KOPT-K1 (cell line): ENCODE data around the gene ITCH.
"Not testable (repeated sequence)": the region's sequence is repeated elsewhere in the genome, so short reads cannot be mapped to it uniquely, and the experiment has no call there.

Experiments used
- H3K27ac ChIP-seq: fragments of 200-600 bp; sonication (generic); 2 replicates; pipeline ENCODE4 v1.5.1; 2016; ENCODE audit warnings: antibody characterized with exemption, mild to moderate bottlenecking, low read depth, low read length; ENCODE audit not compliant: poor library complexity, severe bottlenecking
- H3K36me3 ChIP-seq: fragments of 200-600 bp; sonication (generic); 2 replicates; pipeline ENCODE4 v1.5.1; 2017; ENCODE audit warnings: antibody characterized with exemption, mild to moderate bottlenecking, low read length, moderate library complexity; ENCODE audit not compliant: insufficient read depth
- H3K9me3 ChIP-seq: fragments of 200-600 bp; sonication (generic); 2 replicates; pipeline ENCODE4 v1.5.1; 2017; ENCODE audit warnings: antibody characterized with exemption, low read length, mild to moderate bottlenecking; ENCODE audit not compliant: insufficient read depth, poor library complexity, severe bottlenecking

The ITCH gene

DNA sequence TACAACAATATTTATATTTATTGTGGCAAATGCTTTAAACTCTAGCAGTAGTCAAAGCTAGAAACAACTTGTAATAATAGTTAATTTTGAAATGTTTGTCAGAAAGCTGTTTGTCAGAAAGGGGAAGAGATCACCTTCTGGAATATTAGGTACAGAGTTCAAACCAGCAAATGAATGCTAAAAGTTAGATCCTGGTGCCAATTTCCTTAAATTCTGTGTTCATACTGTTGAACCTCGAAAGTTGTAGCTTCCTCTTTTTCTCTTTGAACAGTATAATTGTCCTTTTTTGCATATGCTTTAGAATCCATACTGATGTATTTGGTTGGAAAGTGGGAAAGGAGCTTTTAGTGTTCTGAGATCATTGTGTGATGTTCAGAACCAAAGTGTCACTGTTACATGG, 22.4 kb downstream of the ITCH start:
- no peaks in the 10 kb centered on the region for H3K9me3 ChIP-seq
- peaks cover 78% of the 10 kb centered on the region for H3K36me3 ChIP-seq
- H3K27ac ChIP-seq: no peak overlapping the region

DNA sequence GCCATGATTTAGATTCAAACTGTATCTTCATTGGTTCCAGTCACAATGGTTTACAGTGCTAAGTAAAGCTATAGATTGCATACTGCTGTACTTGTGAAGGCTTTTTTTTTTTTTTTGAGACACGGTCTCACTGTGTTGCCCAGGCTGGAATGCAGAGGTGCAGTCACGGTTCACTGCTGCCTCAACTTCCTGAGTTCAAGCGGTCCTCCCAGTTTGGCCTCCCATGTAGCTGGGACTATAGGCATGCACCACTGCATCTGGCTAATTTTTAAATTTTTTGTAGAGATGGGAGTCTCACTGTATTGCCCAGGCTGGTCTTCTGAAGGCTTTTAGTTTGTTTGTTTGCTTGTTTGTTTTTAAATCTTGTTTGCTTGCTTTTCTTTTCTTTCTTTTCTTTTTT, 24.9 kb downstream of the ITCH start:
- H3K9me3 ChIP-seq: no peaks in the 10 kb centered on the region
- no peak overlapping the region for H3K27ac ChIP-seq
- peaks cover 76% of the 10 kb centered on the region for H3K36me3 ChIP-seq

DNA sequence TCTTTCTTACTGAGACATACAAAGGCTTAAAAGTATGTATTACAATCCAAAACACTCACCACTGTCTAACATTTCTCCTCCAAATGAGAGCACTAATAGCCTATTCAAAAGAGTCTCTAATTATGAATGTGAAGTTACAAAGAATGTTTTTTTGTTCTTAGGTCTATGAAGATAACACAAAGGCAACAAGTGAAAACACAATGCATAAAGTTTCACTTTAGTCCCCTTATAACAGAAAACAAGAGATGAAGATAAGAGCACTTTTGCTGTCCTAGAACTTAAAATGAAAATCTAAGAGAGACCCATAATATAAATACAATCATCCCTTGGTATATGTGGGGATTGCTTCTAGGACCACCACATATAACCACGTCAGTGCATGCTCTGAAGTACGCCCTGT, 25.6 kb downstream of the ITCH start:
- Histone ChIP-seq H3K27ac (no peak overlapping the region), H3K9me3 (no peaks in the 10 kb centered on the region), H3K36me3 (peaks cover 78% of the 10 kb centered on the region)

GRCh38 chr20:34389206-34389953, 26.3 kb downstream of the ITCH start:
- no peak overlapping the region for H3K27ac ChIP-seq
- peaks cover 78% of the 10 kb centered on the region for H3K36me3 ChIP-seq

GRCh38 chr20:34389954-34390555, 27.0 kb downstream of the ITCH start:
- Histone ChIP-seq H3K36me3 (peaks cover 80% of the 10 kb centered on the region), H3K27ac (no peak overlapping the region)

More at GRCh38 chr20:34389206-34389953, 26.3 kb downstream of the ITCH start:
- no peaks in the 10 kb centered on the region for H3K9me3 ChIP-seq

DNA sequence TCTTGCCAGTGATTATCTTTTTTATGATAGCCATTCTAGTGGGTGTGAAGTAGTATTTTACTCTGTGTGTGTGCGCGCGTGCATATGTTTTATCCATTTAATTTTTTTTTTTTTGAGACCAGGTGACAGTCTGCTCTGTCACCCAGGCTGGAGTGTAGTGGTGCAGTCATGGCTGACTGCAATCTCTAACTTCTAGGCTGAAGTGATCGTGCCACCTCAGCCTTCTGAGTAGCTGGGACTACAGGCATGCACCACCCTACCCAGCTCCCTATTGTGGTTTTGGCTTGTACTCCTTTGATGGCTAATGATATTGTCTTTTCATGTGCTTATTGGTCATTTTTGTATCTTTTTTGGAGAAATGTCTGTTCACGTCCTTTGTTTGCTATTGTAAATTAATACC, 33.3 kb downstream of the ITCH start:
- Histone ChIP-seq H3K27ac (no peak overlapping the region), H3K36me3 (peaks cover 85% of the 10 kb centered on the region)

More at GRCh38 chr20:34389954-34390555, 27.0 kb downstream of the ITCH start:
- H3K9me3 ChIP-seq: no peaks in the 10 kb centered on the region

GRCh38 chr20:34397096-34397495, 34.0 kb downstream of the ITCH start:
- Histone ChIP-seq H3K36me3 (peaks cover 90% of the 10 kb centered on the region), H3K27ac (no peak overlapping the region), H3K9me3 (no peaks in the 10 kb centered on the region)

More for the DNA sequence above, 33.3 kb downstream of the ITCH start:
- no peaks in the 10 kb centered on the region for H3K9me3 ChIP-seq

DNA sequence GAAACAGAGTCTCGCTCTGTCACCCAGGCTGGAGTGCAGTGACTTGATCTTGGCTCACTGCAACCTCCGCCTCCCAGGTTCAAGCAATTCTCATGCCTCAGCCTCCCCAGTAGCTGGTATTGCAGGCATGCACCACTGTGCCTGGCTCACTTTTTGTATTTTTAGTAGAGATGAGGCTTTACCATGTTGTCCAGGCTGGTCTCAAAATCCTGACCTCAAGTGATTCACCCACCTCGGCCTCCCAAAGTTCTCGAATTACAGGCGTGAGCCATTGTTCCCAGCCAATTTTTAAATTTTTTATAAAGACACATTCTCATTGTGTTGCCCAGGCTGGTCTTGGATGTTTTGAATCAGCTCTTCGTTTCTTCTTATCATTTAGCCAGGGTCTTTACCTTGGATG, 37.7 kb downstream of the ITCH start:
- H3K27ac ChIP-seq, H3K9me3 ChIP-seq: not testable (repeated sequence)
- H3K36me3 ChIP-seq: peaks cover 59% of the 10 kb centered on the region

GRCh38 chr20:34401741-34402455, 38.8 kb downstream of the ITCH start:
- no peak overlapping the region for H3K27ac ChIP-seq
- peaks cover 53% of the 10 kb centered on the region for H3K36me3 ChIP-seq
- H3K9me3 ChIP-seq: no peaks in the 10 kb centered on the region

- Histone ChIP-seq H3K27ac (no peak overlapping the region), H3K9me3 (no peaks in the 10 kb centered on the region), H3K36me3 (peaks cover 49% of the 10 kb centered on the region)
These were observed 39.4 kb downstream of the ITCH start for GRCh38 chr20:34402461-34402860.

GRCh38 chr20:34403063-34403827, 40.2 kb downstream of the ITCH start:
- Histone ChIP-seq H3K9me3 (no peaks in the 10 kb centered on the region), H3K36me3 (peaks cover 49% of the 10 kb centered on the region), H3K27ac (no peak overlapping the region)

GRCh38 chr20:34403908-34404307, 40.8 kb downstream of the ITCH start:
- no peaks in the 10 kb centered on the region for H3K9me3 ChIP-seq
- no peak overlapping the region for H3K27ac ChIP-seq
- peaks cover 50% of the 10 kb centered on the region for H3K36me3 ChIP-seq

DNA sequence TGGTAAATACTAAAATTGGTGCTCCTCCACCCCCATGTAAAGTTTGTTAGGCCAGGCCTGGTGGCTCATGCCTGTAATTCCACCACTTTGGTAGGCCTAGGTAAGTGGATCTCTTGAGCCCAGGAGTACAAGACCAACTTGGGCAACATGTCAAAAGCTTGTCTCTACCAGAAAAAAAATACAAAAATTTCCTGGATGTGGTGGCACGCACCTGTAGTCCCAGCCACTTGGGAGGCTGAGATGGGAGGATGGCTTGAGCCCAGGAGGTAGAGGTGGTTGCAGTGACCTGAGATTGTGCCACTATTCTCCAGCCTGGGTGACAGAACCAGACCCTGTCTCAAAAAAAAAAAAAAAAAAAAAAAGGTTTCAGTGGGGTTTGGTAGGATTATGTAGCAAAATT, 41.7 kb downstream of the ITCH start:
- H3K9me3 ChIP-seq: no peaks in the 10 kb centered on the region
- peak overlapping the region; percentile 72 for H3K27ac ChIP-seq
- H3K36me3 ChIP-seq: peaks cover 54% of the 10 kb centered on the region

DNA sequence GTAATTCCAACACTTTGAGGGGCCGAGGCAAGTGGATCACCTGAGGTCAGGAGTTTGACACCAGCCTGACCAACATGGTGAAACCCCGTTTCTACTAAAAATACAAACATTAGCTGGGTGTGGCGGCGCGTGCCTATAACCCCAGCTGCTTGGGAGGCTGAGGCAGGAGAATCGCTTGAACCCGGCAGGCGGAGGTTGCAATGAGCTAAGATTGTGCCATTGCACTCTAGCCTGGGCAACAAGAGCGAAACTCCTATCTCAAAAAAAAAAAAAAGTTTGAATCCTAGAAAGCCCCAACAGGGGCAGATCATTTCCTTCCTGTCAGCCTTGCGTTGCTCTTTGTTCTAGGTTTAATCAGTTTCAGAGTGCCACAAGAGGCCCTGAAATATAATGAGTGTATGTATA, 42.2 kb downstream of the ITCH start:
- Histone ChIP-seq H3K27ac (peak overlapping the region; percentile 72), H3K36me3 (peaks cover 54% of the 10 kb centered on the region)
- not testable (repeated sequence) for H3K9me3 ChIP-seq

GRCh38 chr20:34405942-34406341, 42.9 kb downstream of the ITCH start:
- peak overlapping the region; percentile 72 for H3K27ac ChIP-seq
- H3K9me3 ChIP-seq: not testable (repeated sequence)

More at GRCh38 chr20:34405942-34406341, 42.9 kb downstream of the ITCH start:
- H3K36me3 ChIP-seq: peaks cover 56% of the 10 kb centered on the region
